GM19193 (cell line): ENCODE data around the gene CCDC12.

ENCODE experiments used
- POLR2A ChIP-seq: IDR thresholded peaks from 4 replicates; pipeline ENCODE4 v1.6.1; 2011; ENCODE audit not compliant: insufficient read depth, insufficient read length; ENCODE audit errors: extremely low read depth

The CCDC12 gene

DNA sequence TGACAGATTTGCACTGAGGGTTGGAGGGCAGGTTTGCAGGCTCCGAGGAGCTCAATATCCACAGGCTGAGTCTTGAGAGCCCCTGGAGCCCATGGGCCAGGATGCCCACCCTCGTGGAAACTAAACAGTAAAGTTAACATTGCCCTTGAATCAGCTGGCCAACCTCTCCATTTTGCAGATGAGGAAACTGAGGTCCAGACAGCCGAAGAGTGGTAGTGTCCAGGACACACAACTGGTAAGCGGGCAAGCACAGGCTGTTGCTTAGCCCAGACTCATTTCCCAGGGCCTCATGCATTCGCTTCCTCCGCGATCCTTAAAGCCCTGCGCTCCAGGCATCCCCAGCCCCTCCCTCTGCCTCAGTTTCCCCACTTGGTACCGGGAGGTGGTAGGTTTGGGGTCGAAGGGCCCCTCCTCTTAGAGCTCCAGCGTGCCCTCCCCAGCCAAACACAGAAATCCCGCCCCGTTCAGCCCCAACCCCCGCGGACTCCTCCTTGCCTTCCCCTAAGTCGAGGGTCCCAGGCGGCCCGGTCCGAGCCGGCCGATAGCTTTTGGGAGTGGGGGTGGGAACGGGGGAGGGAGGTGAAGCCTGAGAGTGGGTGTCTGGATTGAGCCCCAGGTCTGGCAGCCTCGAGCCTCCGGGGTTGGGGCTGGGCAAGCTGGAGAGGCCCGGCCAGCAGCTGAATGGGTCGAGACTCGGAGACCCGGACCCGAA, 95.5 kb downstream of the CCDC12 start:
- TF ChIP-seq POLR2A = no peak

DNA sequence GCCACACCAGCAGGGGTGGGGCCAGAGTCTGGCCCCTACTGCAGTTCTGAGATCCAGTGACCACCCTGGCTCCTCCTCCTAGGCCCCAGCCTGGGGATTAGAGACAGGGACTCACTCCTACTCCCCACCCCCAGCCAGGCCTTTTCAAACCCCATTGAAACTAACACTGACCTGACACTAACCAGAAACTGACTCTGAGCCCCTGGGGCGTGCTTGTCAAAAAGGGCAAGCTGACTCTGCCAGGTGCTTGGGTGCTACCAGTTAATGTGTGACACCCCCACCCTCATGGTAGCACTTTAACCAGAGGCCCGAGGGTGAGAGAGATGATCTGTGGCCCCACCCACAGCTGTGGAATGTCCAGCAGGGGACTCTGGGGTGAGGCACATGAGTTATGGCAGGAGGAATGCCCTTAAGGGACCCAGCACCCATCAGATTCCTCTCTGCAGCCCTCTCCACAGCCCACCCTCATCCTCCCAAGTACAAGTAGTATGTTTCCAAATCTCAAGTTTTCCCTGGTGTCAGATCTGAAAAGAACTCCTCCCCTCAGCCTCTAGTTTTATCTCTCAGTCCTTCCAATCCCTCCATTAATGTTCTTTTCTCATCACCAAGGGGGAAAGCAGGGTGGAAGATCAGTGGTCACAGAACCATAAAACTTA, 97.6 kb downstream of the CCDC12 start:
- TF ChIP-seq POLR2A = no peak

DNA sequence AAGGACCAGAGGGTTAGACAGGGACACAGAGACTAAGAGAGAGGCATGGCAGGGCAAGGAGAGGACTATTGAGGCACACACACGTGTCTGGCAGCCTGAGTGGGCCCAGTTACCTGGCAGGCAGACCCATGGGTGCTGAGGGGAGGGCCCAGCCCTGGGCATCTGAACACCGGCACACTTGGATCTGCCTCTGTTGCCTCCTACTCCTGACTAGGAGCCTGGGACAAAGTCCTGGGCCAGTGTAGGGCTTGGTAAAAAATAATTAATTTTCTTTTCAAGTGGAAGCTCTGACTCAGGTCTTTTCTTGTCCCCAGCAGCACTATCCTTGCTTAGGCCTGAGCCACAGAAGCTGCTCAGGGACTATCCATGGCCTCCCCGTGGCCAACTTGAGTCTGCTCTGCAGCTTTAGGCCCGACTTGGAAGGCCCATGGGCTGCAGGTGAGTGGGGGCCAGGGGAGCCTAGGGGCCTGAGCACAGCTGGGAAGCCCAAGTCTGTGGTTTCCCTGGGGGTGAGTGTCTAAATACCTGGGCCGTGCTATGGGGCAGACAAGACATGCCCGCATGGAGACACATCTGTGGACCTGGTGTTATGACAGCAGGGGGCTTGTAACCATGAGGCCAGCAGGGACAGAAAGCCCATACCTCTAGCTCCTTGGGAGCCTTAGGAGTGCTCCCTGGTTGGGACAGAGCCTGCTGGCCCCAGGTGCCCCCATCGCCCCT, 99.0 kb downstream of the CCDC12 start, which contains the start of gene PTH1R:
Gene PTH1R (plus strand): TSS at position 316 of the 720 bp plus-strand sequence. CDS start 5,839 bp downstream, outside the sequence.
- TF ChIP-seq POLR2A = no peak

DNA sequence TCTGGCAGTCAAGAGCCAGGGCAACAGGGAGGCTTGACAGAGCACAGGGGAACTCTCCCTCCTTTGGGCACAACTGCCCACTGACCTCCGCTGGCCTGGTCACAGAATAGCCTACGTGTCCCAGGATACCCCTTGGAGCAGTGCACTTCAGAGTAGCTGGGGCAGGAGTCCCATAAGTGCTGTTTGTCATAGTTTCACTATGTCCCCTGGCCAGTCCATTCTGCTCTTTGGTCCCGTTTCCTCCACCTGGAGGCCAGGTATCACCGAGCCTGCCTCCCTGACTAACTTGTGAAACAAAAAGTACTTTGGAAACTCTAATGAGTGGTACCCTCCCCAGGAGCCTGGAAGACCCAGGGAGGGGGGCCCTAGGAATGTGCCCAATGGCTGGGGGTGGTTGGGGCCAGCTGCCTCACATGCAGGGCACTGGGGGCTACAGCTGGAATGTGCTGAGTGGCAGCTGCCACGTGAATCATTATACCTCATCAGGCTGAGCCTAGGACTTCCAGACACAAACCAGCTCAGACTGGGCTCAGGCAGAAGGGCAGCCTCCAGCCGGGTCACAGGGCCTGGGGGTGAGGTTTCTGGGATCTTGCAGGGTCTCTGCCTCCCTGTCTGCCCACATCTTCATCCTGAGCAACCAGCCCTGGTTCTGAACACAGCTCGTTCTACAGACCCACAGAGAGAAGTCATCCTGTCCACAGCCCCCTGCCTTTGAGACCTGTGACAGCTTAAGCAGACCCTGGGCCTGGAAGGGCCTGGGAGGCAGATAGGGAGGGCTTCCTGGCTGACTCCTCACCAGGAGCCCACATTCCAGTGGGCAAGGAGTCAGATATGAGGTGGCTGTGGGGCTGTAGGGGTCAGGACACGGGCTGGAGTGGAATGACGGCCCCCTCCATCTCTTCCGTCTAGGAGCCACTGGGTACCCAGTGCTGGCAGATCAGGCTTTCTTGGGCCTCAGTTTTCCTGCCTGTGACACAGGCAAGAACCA, 99.9 kb downstream of the CCDC12 start:
- TF ChIP-seq POLR2A = no peak

DNA sequence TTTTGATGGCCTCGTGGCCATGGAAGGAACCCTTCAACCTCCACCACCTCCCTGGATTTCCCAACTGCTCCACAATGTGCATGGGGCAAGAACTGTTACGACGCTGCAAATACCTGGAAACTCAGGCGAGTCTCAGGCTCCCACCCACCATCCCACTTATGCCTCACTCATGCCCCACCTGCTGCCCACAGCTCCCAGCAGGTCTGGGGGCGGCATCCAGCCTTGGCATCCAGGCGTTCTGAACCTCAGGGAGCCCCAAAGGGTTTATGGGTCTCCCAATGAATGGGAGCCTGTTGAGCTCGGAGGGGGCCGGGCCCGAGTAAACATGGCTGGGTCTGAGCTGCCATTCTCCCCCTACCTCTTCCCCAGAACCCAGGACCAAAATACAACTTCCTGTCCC, 101.0 kb downstream of the CCDC12 start:
- TF ChIP-seq POLR2A = no peak

DNA sequence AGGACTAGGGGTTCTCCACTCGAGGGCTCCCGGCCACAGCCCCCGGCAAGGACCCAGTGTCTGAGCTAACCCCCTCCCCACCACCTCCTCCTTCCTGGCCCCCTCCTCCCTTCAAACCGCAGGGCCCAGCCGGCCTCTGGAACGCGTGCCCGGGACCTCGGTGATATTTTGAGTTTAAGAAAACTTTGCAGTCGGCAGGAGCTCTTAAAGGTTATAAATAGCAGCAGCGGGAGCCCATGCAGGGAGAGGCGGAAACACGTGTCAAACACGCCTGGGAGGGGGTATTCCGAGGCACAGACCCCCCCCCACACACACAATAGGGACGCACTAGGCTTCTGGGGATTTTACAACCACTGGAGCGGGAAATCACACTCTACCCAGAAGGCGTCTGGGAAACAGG, 102.1 kb downstream of the CCDC12 start:
- no peak for TF ChIP-seq POLR2A

DNA sequence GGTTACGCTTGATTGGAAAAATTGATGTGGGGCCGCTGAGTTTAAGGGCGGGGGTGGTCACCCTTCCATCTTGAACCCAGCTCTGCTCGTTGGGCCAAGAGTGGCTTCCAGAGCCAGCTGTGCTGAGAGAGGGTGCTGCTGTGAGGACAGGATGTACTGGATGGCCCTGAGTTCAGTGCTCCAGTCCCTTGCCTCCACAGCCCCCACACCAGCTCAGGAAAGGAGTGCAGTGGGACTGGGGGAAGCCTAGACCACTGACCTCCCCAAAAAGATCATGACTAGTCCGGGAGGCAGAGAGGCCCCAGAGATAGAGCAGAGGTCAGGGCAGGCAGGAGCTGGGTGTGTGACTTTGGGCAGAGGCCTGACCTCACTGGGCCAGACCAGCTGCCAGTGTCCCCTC, 103.0 kb downstream of the CCDC12 start:
- no peak for TF ChIP-seq POLR2A
